GM20431 (cell line): ENCODE results near the gene NOL9.
"Not testable (repeated sequence)": the region's sequence is repeated elsewhere in the genome, so short reads cannot be mapped to it uniquely, and the experiment has no call there.

ENCODE experiments used
- in situ Hi-C: fragments of 300-500 bp; cut with MseI, MboI; formaldehyde crosslinking; loops from one replicate; pipeline ENCODE4 v1.15.0; 2020; ENCODE audit warnings: low sequenced_read_pairs; ENCODE audit not compliant: unreplicated experiment

Gene NOL9

DNA sequence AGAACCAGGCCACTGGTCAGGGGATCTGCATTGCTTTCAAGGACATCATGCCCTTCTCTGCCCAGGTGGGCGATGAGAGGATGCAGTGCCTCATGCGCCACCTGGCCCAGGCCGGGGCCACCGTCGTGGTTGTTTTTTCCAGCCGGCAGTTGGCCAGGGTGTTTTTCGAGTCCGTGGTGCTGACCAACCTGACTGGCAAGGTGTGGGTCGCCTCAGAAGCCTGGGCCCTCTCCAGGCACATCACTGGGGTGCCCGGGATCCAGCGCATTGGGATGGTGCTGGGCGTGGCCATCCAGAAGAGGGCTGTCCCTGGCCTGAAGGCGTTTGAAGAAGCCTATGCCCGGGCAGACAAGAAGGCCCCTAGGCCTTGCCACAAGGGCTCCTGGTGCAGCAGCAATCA lies 20.5 kb upstream of the NOL9 start:
- in situ Hi-C loops: no loop called here

DNA sequence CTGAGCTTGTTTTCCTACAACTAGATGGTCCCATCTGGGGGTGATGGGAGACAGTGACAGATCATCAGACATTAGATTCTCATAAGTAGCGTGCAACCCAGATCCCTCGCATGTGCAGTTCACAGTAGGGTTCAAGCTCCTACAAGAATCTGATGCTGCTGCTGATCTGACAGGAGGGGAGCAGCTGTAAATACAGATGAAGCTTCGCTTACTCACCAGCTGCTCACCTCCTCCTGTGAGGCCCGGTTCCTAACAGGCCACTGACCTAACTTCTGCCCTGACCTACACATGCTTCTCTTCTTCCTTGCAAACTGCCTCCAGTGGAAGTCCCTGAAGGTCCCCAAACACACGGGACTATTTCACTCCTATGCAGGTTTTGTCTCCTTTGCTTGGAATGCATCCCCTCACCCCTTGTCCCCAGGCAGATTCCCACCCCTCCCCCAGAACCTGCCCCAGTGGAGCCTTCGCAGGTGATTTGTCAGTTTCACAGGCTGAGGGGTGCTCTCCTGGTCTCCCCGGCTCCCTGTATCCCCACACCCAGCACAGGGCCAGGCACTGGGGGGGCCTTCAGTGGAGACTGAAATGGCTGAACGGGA lies 19.8 kb upstream of the NOL9 start:
- in situ Hi-C loops: no loop called here

DNA sequence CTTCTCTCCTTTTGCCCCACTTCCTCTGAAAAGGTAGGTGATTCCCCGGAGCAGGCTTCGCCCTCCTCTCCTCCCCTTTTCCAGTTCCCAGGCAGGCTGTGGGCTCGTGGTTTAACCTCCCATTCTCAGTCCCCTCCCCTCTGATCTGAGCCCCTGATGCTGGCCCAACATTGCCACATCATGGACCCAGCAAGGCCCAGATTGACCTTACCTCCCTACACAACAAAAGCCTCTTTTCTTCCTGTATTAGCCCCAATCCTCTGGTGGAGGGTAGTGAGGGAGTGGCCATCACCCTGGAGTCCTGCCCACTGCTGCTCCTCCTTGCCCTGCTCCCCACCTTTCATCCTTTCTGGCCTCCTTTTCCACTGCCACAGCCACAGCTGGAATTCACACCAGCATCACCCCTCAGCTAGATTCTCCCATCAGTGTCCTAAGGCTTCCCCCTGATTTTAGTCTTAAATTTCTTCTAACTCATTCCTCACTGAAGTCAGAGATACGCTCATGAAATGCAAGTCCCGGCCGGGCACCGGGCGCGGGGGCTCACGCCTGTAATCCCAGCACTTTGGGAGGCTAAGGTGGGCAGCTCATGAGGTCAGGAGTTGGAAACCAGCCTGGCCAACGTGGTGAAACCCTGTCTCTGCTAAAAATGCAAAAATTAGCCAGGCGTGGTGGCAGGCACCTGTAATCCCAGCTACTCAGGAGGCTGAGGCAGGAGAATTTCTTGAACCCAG lies 18.5 kb upstream of the NOL9 start:
- in situ Hi-C loops: no loop called here

DNA sequence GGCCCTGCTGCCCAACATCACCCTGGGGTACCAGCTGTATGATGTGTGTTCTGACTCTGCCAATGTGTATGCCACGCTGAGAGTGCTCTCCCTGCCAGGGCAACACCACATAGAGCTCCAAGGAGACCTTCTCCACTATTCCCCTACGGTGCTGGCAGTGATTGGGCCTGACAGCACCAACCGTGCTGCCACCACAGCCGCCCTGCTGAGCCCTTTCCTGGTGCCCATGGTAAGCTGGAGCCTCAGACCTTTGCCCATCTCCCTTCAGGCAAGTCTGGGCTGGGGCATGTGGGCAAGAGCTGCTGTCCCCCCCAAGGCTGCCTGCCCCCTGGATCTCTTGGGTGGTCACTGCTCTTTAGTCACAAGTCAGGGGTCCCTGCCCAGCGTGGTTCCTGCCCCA lies 16.7 kb upstream of the NOL9 start:
- in situ Hi-C loops: no loop called here

DNA sequence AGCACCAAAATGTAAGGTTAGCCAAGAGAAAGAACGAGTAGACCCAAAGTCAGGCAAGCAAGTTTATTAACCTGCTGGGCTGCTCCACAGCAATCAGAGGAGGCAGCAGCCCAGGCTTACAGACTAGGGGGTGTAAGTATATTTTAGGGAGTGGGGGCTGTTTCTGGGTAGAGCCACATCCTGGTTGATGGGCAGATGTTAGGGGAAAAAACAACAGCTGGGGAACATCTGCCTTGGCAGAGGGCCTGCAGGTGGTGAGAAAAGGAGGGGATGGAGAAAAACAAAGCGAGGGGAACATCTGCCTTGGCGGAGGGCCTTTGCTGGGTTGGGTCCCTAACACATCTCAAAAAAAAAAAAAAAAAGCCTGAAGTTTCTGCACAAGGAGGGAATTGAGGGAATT lies 15.8 kb upstream of the NOL9 start:
- in situ Hi-C loops: no loop called here

DNA sequence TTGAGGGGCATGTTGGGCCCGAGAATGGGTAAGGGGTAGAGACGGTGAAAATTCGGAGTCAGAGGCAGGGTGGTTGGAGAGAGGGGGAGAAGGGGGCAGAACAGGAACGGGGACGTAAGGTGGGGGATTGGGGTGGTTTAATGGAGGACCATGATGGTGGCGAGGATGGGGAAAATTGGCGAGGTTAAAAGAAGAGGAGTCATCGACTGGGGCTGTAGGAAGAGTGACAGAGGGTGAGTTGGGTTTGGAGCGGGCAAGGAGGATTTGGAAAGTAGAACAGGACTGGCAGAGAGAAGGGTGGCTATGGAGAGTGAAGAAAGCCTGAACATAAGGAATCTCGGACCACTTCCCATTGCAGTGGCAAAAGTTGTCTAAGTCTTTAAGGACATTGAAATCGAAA lies 14.7 kb upstream of the NOL9 start:
- in situ Hi-C loops: no loop called here

DNA sequence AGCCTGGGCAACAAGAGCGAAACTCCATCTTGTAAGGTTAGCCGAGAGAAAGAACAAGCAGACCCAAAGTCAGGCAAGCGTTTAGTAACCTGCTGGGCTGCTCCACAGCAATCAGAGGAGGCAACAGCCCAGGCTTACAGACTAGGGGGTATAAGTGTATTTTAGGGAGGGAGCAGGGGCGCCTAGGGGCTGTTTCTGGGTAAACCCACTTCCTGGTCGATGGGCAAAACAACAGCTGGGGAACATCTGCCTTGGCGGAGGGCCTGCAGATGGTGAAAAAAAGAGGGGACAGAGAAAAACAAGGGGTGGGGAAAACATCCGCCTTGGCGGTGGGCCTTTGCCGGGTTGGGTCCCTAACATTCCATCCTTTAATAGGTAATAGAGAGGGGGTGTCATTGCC lies 6.0 kb upstream of the NOL9 start:
- in situ Hi-C loops: no loop called here

DNA sequence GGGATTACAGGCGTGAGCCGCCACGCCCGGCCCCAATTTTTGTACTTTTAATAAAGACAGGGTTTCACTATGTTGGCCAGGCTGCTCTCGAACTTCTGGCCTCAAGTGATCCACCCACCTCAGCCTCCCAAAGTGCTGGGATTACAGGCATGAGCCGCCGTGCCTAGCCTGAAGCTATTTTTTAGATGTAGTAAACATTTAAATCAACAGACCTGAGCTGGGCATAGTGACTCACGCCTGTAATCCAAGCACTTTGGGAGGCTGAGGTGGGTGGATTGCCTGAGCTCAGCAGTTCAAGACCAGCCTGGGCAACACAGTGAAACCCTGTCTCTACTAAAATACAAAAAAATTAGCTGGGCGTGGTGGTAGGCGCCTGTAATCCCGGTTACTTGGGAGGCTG lies 4.8 kb upstream of the NOL9 start:
- in situ Hi-C loops: not testable (repeated sequence)

DNA sequence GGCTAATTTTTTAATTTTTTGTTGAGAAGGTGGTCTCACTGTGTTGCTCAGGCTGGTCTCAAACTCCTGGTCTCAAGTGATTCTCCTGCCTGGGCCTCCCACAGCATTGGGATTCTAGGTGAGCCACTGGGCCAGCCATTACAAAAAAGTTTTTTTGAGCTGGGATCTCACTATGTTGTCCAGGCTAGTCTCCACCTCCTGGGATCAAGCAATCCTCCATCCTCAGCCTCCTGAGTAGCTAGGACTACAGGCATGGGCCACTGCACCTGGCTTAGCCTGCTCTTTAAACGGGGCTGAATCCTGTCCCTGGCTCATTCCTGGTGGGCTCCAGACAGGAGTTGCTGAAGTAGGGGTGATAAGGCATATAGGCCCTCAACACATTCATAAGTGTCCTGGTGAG lies 3.3 kb upstream of the NOL9 start:
- in situ Hi-C loops: no loop called here

DNA sequence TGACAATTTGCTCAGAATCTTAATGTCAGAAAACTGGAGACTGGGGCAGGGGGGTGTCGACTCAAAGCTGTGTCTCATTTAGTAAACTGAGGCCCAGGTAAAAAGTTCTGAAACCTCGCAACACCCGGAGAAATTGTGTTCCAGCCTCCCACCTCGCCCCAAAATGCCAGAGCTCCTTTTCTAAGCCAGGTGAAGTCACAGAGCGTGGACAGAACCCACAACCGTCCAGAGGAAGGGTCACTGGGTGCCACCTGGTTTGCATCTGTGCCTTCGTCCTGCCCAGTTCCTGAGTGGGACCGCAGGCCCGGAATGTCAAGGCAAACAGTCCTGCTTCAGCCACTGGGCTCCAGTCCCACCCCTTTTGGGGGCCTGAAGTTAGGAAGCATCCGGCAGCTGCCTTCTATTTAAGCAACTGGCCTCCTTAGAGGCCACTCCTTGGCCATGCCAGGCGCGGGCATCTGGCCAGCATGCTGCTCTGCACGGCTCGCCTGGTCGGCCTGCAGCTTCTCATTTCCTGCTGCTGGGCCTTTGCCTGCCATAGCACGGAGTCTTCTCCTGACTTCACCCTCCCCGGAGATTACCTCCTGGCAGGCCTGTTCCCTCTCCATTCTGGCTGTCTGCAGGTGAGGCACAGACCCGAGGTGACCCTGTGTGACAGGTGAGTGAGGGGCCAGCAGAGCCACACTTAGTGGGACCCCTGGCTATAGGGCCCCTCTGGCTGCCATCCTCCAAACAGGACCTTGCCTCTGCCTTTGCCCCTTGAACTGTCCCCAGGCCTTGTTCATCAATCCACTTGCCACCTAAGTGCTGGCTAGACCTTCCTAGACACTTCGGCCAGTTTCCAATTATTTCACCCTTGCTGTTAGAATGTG lies 830 bp upstream of the NOL9 start, which contains the start of gene TAS1R1:
Gene TAS1R1, plus strand, starts transcription at position 401 of the 872 bp plus-strand sequence. Its CDS starts 67 bp downstream, at position 468.
- in situ Hi-C loops: no loop called here

DNA sequence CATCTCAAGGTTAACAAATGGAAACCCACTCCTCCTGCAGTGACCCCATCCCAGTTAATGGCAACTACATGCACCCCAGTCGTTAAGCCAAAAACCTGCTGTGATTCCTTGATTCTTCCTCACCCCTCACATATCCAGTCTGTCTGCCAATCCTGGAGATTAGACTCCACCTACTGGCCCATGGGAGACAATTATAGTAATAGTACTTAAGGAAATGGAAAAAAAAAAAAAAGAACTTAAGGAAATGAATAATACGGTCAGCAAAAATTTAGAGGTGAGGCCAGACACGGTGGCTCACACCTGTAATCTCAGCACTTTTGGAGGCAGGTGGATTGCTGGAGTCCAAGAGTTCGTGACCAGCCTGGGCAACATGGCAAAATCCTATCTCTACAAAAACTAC lies 7.0 kb downstream of the NOL9 start:
- in situ Hi-C loops: no loop called here

DNA sequence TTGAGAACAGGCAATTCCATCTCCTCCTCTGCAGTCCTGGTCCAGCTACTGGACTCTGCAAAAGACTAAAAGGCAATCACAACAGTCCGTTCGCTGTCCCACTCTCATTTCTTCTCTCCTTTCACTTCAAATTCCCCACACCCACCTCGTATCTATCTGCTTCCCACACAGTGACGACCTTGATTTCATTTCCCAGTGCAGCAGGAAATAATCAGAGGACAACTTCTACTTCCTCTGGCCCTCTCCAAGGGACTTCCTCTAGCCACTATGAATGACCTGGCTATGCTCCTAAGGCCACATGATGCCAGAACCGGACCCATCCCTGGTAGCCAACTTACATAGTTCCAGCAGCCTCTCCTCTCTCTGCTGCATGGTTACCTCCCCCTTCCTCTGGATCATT lies 8.0 kb downstream of the NOL9 start:
- in situ Hi-C loops: no loop called here

DNA sequence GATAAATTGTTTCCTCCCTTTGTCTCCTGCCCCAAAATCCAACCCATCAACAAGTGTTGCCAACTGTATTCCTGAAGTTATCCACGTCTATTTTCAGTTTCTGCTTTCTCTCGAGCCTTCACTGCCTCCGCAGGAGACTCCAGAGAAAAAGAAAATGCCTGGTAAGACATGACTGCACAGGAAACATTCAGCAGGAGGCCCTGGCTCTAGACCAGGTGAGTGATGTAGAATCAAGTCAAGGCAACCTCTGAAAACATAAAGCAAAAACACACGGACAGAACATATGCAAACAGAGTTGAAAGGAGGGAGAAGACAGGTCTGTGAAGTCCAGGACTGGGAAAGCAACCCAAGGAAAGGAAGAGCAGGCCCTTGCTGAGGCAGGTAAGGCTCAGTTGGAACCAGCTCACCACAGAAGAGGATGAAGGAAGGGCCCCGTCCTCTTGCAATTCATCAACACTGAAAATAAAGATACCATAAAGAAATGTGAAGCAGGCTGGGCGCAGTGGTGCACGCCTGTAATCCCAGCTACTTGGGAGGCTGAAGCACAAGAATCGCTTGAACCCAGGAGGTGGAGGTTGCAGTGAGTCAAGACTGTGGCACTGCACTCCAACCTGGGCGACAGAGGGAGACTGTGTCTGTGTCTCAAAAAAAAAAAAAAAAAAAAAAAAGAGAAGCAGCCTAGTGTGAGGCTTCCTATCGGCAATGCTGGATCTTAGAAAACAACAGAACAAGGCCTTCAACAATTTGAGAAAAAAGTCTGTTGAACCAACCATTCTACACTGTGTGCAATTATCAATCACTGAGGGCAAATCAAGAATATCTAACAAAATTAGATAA lies 8.8 kb downstream of the NOL9 start:
- in situ Hi-C loops: no loop called here

DNA sequence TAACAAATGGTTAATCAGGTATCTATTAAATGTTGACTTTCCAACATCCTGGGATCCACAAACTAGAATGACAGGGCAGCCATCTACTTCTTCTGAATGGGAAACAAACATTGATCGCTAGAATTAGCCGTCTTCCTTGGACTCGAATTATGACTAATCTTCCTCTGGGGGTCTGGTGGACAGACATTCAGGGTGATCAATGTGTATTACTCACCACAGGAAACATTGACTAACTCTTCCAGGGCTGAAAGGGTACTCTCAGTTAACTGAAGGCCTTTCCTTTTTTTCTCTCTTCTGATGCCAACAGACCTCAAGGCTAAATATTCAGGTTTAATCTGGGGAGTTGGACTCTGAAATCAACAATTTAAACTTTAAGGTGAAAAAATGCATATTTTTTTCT lies 9.5 kb downstream of the NOL9 start:
- in situ Hi-C loops: no loop called here

DNA sequence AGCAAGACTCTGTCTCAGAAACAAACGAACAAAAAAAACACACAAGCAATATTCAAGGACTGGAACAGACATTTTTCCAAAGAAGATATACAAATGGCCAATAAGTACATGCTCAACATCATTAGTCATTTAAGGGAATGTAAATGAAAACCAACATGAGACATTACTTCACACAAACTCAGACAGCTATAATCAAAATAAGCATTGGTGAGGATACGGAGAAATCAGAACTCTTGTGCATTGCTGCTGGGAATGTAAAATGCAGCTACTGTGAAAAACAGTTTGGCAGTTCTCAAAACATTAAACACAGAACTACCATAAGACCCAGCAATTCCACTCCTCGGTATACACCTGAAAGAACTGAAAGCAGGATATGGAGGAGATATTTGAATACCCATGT lies 15.4 kb downstream of the NOL9 start:
- in situ Hi-C loops: no loop called here

DNA sequence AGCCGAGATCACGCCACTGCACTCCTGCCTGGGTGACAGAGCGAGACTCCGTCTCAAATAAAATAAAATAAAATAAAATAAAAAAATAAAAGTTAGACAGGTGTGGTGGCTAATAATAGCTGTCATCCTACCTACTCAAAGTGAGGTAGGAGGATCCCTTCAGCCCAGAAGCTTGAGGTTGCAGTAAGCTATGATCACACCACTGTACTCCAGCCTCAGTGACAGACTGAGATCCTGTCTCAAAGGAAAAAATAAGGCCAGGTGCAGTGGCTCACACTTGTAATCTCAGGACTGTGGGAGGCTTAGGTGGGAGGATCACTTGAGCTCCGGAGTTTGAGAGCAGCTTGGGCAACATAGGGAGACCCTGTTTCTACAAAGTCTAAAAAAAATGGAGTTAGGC lies 18.0 kb downstream of the NOL9 start:
- in situ Hi-C loops: no loop called here

DNA sequence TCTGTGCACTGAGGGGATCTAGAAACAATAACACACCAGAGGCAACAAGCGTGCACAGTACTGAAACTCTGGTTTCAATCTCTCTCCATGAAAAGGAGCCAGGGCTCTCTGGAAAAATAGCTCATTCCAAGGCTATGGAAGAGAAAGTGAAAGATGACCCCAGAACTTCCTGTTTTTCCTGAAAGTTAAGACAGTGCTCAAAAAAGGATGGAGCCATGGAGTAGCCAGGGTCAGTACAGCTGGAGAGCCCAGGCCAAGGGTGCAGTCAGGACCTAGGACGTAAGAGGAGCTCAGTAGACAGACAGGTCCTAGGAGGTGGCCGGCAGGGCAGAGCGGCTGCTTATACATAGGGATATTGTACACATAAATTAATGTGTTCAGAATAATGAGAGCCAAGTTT lies 19.1 kb downstream of the NOL9 start:
- in situ Hi-C loops: no loop called here

DNA sequence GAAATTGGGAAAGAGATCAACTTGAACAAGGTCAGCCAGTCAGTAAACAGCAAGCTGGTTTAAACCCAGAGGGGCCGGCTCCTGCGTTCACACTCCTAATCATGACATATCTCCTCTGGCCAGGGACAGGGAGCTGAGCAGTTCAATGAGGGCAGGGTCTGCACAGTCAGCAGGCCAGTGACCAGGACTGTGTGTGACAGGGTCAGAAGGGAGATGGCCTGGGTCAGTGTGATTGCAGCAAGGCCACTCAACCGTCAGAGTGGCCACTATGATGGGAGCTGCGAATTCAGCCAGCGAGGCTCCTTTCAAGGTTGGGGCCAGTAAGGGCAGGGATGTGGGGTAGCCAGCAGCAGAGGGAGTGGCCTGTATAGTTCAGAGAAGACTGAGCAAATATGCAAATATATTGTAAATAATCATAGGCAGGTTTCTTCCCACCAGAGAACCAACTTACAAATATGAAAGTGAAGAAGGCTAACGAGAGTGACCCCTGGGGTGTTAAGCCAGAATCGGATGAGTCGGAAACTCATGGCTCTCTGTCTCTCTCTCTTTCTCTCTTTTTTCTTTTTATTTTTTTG lies 20.0 kb downstream of the NOL9 start:
- in situ Hi-C loops: no loop called here

DNA sequence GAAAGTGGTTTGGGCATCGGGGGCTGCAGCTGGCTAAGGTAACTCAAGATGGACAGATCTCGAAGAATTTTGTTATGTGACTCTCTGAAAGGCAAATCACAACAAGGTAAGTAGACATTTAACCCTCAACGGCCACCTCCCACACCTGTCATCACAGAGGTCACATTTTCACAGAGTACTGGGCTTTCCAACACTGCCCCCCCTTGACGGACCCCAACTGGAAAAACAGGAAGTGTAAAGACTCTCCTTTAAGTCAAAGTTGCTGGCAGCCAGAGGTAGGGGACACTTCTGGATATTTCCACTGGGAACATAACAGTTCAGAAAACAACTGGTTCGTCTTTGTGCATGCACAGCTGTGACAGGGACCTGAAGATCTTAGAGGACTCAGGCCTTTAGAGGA lies 22.3 kb downstream of the NOL9 start:
- in situ Hi-C loops: no loop called here
